Body of pancreas (tissue), 4 donors: ENCODE measurements around the gene CHSY1. TPM values are rescaled to one million over a fixed set of nuclear protein-coding genes. Genes with fewer than 3 reads are reported as not detected.
A peak's percentile ranks its signal among the peaks of the same experiment; 100 is the strongest.

ENCODE experiments used
- ATAC-seq: fragments of 150-250 bp; one replicate; pipeline ENCODE4 v1.9.1; 2016
- DNase-seq, 4 donors: peaks; one replicate each; pipeline ENCODE4 v3.0.0-alpha.2; 2019
- H3K27ac ChIP-seq, 4 donors: fragments of 200-600 bp; sonication (generic); 1 replicate in 3 of 4; 2 replicates in 1 of 4; pipeline versions ENCODE4 v1.5.1 to v1.6.1; 2016 to 2019; ENCODE audit warnings: mild to moderate bottlenecking in 1 of 4, mixed read lengths in 1 of 4, moderate library complexity in 1 of 4
- H3K27me3 ChIP-seq, 2 donors: fragments of 200-600 bp; sonication (generic); one replicate each; pipeline ENCODE4 v1.6.0; 2016; ENCODE audit warnings: mild to moderate bottlenecking in 1 of 2
- H3K36me3 ChIP-seq, 2 donors: fragments of 200-600 bp; sonication (generic); replicated peaks in 1 of 2; 2 replicates each; pipeline ENCODE4 v1.5.1; 2016; ENCODE audit warnings: low read depth in 2 of 2; ENCODE audit not compliant: insufficient read depth in 1 of 2
- H3K4me1 ChIP-seq: fragments of 200-600 bp; sonication (generic); one replicate; pipeline ENCODE4 v1.6.0; 2016
- H3K4me3 ChIP-seq, 2 donors: fragments of 200-600 bp; sonication (generic); 1 replicate in 1 of 2; 2 replicates in 1 of 2; pipeline ENCODE4 v1.5.1; 2016 to 2019
- H3K9me3 ChIP-seq, 3 donors: fragments of 200-600 bp; sonication (generic); 1 replicate in 2 of 3; 2 replicates in 1 of 3; pipeline ENCODE4 v1.5.1; 2016
- POLR2A ChIP-seq, 3 donors: fragments of 450-650 bp; IDR thresholded peaks; one replicate each; pipeline ENCODE4 v1.6.1; 2016; ENCODE audit warnings: antibody characterized with exemption in 3 of 3, mild to moderate bottlenecking in 2 of 3
- WGBS, 2 donors: methylation state at CpG; one replicate each; pipeline ENCODE4 v1.1.5; 2017; 5-methylcytosine and 5-hydroxymethylcytosine counted together
- intact Hi-C: fragments of 100-400 bp; cut with DNase I; formaldehyde crosslinking; loops from one replicate; pipeline ENCODE4 v1.15.1; 2023
- total RNA-seq, 2 donors: library from RNA; depleted of rRNA; stranded (reverse); fragments of >200 nt; gene quantifications; one replicate each; pipeline ENCODE4 v1.1.0, GENCODE V29; 2016
- TF ChIP-seq, protein P1 (sequence below), 7 experiments: fragments of 450-650 bp in 4 of 7; fragments of 200-600 bp in 3 of 7; sonication (generic) in 3 of 7; IDR thresholded peaks; one replicate each; pipeline ENCODE4 v1.5.1; 2016 to 2019; ENCODE audit warnings: antibody characterized with exemption in 7 of 7

Gene CHSY1
- total RNA-seq, 2 donors from 2014 or later = 7.8 to 12.2 TPM

DNA sequence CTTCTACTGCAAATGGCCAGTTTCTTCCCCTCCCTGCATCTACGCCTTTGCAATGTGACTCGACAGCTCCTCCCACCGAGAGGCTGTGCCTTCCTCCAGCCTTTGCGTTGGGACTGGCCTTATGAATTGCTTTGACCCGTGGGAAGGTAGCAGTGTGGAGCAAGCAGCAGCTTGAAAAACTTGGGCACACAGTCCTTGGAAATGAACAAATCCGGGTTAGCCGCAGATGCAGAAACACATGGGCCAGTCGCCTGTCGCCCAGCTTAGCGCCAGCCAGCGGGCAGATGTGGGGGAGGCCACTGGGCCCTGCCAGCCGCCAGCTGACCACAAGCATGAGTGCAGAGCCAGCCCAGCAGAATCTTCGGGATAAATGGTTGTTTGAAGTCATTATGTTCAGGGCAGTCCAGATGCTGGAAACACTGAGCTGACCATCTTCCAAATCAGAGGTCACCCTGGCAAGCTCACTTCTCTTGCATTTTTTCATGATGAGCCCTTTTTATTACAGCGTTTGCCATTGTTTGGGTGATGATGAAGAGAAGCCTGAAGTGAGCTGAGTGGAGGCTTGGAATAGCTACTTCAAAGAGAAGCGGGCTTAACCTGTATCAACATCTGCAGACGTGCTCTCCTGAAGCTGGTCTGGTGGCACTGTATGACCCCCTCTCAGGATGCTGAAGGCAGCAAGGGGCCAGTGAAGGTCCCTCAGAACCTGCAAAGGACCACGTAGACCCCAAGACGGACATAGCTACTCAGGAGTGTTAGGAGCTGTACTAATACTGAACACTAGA lies 15.7 kb upstream of the CHSY1 start:
- 35 to 43% methylated on average over 11 to 18 of the region's 18 CpGs for WGBS, 2 donors
- Histone ChIP-seq H3K27me3 (no peaks in the 10 kb centered on the region), H3K36me3 (peaks cover 8 to 18% of the 10 kb centered on the region in 2 donors), H3K9me3 (no peaks in the 10 kb centered on the region), H3K27ac (peak overlapping the region; percentile 45 to 80 (median 59)), H3K4me1 (peaks cover 20% of the 10 kb centered on the region), H3K4me3 (no peak overlapping the region)
- peak; percentile 20 to 68 (median 66) for TF ChIP-seq POLR2A (IDR thresholded peaks at IDR 0.05)
- TF ChIP-seq, protein P1, sequence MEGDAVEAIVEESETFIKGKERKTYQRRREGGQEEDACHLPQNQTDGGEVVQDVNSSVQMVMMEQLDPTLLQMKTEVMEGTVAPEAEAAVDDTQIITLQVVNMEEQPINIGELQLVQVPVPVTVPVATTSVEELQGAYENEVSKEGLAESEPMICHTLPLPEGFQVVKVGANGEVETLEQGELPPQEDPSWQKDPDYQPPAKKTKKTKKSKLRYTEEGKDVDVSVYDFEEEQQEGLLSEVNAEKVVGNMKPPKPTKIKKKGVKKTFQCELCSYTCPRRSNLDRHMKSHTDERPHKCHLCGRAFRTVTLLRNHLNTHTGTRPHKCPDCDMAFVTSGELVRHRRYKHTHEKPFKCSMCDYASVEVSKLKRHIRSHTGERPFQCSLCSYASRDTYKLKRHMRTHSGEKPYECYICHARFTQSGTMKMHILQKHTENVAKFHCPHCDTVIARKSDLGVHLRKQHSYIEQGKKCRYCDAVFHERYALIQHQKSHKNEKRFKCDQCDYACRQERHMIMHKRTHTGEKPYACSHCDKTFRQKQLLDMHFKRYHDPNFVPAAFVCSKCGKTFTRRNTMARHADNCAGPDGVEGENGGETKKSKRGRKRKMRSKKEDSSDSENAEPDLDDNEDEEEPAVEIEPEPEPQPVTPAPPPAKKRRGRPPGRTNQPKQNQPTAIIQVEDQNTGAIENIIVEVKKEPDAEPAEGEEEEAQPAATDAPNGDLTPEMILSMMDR (IDR thresholded peaks at IDR 0.05) = peak in 1 of 7 experiments; percentile 19
- intact Hi-C loops = no loop called here
- DNase-seq (peak; percentile 70 to 87 (median 82)), ATAC-seq (peak; percentile 88)

DNA sequence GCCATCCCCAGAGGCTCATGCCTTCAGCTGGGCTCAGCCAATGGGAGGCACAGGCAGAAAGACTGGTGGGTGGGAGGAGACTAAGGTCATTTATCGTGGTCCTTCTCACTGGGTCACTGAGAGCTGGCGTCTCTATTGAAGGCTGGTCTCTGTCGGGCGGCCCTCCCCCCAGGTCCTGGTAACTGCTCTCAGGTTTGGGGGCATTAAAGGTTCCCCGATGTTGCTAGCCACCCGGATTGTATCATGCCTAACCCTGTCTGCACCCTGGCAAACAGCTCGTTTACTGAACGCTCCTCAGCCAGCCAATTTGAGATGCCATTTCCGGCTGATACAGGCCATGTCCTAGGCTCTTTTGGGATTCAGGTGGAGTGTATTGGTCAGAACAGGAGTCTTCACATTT lies 14.9 kb upstream of the CHSY1 start:
- intact Hi-C loops = no loop called here
- WGBS, 2 donors = 61 to 77% methylated on average over 9 of the region's 9 CpGs
- peak; percentile 4 for ATAC-seq
- TF ChIP-seq, protein P1 (IDR thresholded peaks at IDR 0.05) = no peak
- no peak for TF ChIP-seq POLR2A (IDR thresholded peaks at IDR 0.05)
- Histone ChIP-seq H3K4me3 (no peak overlapping the region), H3K27me3 (no peaks in the 10 kb centered on the region), H3K4me1 (peaks cover 20% of the 10 kb centered on the region), H3K36me3 (peaks cover 8 to 10% of the 10 kb centered on the region in 2 donors), H3K9me3 (no peaks in the 10 kb centered on the region), H3K27ac (peak overlapping the region; percentile 45 to 80 (median 59))
- no peak for DNase-seq

DNA sequence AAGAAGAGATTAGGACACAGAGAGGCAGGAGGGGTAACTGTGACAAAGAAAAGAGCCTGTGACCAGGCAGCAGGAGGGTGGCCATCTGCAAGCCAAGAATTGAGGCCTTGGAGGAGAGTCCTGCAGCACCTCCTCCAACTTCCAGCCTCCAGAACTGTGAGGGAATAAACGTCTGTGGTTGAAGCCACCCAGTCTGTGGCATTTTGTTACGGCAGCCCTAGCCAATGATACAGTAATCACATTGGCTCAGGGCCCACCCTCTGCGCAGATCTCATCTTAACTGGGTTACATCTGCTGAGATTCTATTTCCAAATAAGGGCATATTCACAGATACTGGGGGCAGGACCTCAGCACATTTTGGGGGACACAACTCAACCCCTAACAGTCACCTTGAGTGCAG lies 14.2 kb upstream of the CHSY1 start:
- 50 to 62% methylated on average over 1 to 3 of the region's 3 CpGs for WGBS, 2 donors
- TF ChIP-seq POLR2A (IDR thresholded peaks at IDR 0.05) = no peak
- TF ChIP-seq, protein P1 (IDR thresholded peaks at IDR 0.05) = no peak
- Histone ChIP-seq H3K36me3 (peaks cover 3 to 4% of the 10 kb centered on the region in 2 donors), H3K4me1 (peaks cover 20% of the 10 kb centered on the region), H3K4me3 (no peak overlapping the region), H3K9me3 (no peaks in the 10 kb centered on the region), H3K27me3 (no peaks in the 10 kb centered on the region), H3K27ac (no peak overlapping the region)
- DNase-seq = peak in 1 of 4 donors; percentile 23
- no peak for ATAC-seq
- intact Hi-C loops = no loop called here

DNA sequence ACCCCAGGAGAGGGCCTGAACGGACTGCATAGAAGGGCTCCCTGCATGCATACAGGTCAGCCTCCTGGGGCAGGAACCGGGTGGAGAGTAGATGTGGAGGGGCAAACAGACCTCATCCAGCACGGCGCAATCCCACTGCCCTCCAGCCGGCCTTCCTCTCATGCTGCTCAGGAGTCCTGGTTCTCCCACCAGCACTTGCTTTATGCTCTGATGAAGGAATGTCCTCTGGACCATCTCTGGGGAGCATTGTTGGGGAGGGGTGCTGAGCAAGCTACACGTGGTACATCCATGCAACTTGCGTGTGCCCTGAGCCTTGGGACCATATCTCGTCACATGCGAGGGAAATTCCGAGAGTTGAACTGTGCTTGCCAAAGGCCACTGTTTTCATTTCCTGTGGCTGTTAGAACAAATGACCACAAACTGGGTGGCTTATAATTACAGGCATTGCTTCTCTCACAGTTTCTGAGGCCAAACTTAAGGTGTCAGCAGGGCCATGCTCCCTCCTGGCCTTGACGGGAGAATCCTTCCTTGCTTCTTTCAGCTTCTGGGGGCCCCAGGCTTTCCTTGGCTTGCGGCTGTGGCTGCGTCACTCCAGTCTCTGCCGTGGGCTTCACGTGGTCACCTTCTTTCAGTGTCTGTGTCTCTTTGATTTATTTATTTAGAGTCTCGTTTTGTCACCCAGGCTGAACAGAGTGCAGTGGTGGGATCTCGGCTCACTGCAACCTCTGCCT lies 13.2 kb upstream of the CHSY1 start:
- Histone ChIP-seq H3K36me3 (no peaks in the 10 kb centered on the region), H3K27me3 (no peaks in the 10 kb centered on the region), H3K4me1 (peaks cover 20% of the 10 kb centered on the region), H3K4me3 (no peak overlapping the region), H3K27ac (no peak overlapping the region), H3K9me3 (no peaks in the 10 kb centered on the region)
- DNase-seq (peak in 1 of 4 donors; percentile 30), ATAC-seq (no peak)
- WGBS, 2 donors = 76 to 78% methylated on average over 12 to 17 of the region's 17 CpGs
- intact Hi-C loops = no loop called here
- TF ChIP-seq, protein P1 (IDR thresholded peaks at IDR 0.05) = no peak
- no peak for TF ChIP-seq POLR2A (IDR thresholded peaks at IDR 0.05)
